Activated T-cell treated with anti-CD3 and anti-CD28 coated beads for 1 hour (primary cell): Measurements from ENCODE around the gene BSPRY.
A peak's percentile ranks its signal among the peaks of the same experiment; 100 is the strongest.
"Not testable (repeated sequence)": the region's sequence is repeated elsewhere in the genome, so short reads cannot be mapped to it uniquely, and the experiment has no call there.

ENCODE experiments used
- DNase-seq: peaks from one replicate; pipeline ENCODE4 v3.0.0-alpha.2; 2020; ENCODE audit warnings: low read depth

The BSPRY gene

DNA sequence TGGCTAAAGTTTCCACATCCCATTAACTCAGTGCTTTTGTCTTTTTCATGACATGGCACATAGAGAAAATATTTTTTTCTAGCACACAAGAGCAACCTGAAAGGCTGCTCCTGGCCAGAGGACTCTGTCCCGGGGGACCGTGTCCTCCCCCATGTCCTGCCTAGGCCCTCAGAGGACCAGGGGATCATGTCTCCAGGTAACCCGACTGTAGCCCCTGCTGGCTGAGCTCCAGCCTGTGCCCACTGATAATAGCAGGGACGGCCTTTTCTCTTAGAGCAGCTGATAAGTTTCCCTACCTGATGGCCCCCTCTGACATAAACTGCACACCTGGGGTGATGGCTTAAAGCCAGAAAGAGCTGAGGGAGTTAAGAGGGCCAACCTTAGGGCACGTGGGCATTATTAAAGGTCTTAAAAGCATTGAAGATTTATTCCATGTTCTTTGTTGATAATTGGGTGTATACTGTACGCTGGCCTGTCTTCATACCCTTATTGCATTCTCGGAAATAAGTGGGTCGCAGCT, 21.5 kb downstream of the BSPRY start:
- DNase-seq = no peak

DNA sequence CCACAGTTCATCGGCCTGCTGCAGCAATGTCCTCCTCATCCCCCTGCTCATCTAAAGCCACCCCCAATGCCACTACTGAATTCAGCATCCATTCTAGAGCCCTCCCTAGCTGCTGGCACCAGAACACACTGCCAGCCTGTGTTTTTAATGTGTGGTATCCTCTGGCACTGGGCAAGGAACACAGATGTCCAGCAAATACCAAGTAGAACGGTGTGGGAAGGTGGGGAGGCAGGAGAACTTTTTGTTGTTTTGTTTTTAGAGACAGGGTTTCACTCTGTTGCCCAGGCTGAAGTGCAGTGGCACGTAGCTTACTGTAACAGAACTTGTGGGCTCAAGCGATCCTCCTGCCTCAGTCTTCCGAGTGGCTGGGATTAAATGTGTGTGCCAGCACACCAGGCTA, 22.7 kb downstream of the BSPRY start:
- no peak for DNase-seq

DNA sequence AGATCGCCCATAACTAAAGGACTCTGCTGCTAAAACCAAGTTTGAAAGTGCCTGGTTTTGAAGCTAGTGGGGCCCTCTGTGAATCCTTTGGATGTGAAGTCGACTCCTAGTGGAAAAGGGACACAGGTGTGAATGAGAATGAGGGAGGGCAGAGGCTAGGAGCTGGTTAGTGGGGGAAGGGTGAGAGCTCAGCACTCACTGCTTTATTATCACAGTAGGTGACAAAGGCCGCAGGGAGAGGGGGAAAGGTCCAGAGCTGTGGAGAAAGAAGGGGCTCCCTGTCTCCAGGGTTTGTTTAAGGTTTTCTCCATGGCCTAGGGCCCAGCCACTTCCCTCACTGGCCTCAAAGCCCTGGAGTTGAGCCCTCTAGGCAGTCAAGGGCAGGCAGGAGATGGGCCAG, 23.9 kb downstream of the BSPRY start:
- no peak for DNase-seq

DNA sequence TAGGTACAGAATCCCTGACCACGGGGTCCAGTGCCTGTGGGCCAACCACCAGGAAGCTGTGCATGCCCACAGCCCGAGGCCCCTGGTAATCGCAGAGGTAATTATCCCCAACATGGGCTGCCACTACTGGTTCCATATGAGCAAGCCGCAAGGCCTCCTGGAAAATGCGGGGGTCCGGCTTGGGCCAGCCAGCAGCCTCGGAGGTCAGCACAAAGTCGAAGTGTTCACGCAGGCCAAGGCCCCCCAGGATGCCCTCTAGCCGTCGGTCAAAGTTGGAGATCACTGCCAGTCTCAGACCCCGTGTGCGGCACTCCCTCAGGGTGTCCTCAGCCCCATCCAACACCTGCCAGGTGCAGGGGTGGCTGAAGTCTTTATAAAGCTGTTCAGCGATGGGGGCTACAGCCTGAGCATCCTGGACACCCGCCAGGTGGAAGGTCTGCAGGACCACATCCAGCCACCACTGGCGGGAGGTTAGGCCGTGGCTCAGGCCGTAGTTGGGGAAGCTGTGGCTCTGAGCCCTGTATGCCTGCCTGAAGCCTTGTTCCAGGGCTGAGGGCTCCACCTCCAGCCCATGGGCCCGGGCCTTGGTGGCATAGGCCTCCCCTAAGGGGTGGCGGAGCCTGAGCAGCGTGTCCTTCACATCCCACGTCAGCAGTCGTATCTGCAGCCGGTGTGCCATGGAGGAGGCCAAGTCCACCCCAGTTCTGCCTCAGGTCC, 24.5 kb downstream of the BSPRY start:
- no peak for DNase-seq

DNA sequence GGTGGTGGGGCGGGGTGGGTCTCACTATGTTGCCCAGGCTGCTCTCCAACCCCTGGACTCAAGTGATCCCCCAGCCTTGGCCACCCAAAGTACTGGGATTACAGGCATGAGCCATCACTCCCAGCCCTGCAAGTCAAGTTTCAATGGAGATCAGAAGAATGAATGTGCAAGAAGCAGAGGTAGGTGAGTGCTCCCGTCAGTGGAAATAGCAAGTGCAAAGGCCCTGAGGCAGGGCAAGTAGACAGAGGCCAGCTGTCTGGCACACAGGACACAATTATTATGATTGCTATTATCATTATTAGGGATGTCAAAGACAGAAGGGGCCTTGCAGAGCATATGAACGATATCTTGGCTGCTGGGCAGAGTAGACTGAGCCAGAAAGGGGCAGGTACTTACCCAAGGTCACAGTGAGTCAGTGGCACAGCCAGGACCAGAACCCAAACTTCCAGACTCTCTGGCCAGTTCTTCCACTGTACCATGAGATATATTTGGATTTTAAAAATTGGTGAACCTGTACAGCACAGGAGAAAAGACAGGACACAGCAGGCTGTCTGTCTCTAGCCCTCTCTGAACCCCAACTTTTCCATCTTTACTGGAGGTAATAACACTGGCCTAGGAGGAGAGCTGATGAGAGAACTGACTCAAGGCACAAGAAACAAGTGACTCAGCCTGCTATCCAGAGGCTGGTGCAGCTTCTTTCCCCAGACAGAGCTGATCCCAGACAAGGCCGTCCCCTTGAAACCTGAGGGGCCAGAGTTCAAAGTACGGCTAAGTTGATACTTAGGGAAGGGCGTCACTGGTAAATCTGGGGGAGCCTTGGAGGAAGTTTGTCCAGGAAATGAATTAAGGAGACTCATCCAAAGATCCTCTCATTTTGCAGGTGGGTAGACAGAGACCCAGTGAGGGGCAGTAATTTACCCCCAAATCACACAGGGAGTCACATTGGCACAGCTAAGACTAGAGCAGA, 26.0 kb downstream of the BSPRY start:
- DNase-seq = no peak

DNA sequence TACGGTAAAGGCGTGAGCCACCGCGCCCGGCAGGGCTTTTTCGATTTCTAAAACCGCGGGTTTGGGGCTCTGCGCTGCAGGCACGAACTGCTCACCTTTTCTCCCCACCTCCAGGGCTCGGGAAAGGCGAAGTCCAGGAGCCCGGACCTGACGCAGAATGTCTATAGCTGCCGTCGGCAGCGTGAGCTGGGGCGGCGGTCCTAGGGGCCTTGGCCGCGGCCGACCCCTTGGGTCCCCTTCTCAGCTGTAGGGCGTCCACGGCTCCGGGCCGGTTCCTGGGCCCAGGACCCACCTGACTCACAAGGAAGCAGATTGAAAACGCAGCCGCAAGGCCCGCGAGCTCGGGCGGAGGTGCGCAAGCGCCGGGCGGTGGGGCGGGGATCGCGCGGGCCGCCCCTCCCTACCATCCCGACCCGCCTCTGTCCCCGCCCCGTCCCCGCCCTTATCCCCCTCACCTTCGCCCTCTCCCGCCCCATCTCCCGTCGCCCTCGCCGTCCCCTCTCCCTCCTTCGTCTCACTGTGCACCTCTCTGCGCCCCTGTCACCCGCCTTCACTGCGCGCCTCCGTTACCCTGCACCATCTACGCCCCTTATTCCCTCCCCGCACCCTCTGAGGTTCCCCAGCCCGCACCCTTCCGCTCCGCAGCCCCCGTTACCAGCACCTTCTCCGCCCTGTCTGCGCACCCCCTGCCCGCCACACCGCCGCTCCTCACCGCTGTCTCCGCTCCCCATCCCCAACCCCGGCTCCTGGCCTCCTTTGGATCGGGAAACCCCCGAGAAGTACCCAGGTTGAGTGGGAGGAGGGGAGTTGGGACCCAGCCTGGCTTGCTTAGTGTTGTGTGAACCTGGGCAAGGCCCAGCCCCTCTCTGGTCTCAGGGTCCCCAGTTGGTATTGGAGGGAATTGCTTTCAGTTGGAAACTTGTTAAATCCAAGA, 27.6 kb downstream of the BSPRY start, which contains the start of gene HDHD3:
TSS of gene HDHD3 (minus strand) at position 353 of the 934 bp plus-strand sequence. CDS start 2,632 bp downstream, outside the sequence.
- peak; percentile 73 for DNase-seq

DNA sequence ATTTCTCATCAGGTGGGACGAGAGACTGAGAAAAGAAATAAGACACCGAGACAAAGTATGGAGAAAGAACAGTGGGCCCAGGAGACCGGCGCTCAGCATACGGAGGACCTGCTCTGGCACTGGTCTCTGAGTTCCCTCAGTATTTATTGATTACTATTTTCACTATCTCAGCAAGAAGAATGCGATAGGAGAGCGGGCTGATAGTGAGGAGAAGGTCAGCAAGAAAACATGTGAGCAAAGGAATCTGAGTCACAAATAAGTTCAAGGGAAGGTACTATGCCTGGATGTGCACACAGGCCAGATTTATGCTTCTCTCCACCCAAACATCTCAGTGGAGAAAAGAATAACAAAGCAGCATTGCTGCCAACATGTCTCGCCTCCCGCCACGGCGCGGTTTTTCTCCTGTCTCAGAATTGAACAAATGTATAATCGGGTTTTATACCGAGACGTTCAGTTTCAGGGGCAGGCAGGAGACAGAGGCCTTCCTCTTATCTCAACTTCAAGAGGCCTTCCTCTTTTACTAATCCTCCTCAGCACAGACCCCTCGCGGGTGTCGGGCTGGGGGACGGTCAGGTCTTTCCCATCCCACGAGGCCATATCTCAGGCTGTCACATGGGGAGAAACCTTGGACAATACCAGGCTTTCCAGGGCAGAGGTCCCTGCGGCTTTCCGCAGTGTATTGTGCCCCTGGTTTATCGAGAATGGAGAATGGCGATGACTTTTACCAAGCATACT, 29.9 kb downstream of the BSPRY start:
- DNase-seq = not testable (repeated sequence)

DNA sequence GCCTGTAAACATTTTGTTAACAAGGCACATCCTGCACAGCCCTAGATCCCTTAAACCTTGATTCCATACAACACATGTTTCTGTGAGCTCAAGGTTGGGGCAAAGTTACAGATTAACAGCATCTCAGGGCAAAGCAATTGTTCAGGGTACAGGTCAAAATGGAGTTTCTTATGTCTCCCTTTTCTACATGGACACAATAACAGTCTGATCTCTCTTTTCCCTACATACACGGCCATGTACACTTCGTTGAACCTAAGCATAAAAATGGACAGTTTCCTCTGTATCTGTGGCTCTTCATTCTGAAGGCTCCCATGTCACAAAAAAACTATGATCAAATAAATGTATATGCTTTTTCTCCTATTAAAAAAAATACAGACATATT, 30.5 kb downstream of the BSPRY start:
- DNase-seq = not testable (repeated sequence)

DNA sequence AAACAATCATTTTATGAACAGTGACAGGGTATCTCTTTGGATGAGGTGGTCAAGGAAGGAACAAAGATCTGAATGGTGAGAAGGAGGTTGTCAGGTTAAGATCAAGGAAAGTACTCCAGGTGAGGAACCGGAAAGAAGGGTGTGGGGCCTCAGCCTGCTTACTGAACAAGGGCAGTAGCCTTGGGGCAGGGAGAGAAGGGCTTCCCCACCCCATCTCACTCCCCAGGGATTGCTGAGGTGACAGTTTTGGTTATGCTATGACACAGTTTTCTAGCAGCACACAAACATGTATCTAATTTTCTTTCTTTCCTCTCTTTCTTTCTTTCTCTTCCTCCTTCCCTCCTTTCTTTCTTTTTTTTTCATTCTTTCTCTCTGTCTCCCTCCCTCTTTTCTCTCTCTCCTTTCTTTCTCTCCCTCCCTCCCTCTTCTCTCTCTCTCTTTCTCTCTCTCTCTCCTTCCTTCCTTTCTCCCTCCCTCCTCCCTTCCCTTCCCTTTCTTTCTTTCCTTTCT, 31.6 kb downstream of the BSPRY start:
- no peak for DNase-seq

DNA sequence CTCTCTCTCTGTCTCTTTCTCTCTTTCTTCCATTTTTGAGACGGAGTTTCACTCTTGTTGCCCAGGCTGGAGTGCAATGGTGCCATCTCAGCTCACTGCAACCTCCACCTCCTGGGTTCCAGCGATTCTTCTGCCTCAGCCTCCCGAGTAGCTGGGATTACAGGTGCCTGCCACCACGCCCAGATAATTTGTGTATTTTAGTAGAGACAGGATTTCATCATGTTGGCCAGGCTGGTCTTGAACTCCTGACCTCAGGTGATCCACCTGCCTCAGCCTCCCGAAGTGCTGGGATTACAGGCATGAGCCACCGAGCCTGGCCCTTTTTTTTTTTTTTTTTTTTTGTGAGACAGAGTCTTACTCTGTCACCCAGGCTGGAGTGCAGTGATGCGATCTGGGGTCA, 32.1 kb downstream of the BSPRY start:
- not testable (repeated sequence) for DNase-seq

DNA sequence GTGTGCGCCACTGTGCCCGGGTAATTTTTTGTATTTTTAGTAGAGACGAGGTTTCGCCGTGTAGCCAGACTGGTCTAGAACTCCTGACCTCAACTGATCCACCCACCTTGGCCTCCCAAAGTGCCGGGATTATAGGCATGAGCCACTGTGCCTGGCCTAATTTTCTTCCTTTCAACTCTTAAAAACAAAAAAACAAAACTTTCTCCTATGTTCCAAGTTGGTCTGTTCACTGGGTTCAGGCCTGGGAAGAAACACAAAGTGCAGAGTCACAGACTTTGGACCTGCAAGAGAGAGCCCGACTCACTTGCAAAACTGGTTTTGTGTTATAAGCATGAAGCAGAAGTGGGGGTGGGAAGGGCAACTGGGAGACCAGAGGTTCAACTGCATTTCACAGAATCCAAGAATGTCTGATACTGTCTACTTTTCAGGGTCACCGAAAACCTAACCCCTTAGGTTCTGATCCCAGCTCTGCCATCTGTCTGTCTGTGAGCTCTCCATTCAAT, 32.6 kb downstream of the BSPRY start:
- DNase-seq = no peak

DNA sequence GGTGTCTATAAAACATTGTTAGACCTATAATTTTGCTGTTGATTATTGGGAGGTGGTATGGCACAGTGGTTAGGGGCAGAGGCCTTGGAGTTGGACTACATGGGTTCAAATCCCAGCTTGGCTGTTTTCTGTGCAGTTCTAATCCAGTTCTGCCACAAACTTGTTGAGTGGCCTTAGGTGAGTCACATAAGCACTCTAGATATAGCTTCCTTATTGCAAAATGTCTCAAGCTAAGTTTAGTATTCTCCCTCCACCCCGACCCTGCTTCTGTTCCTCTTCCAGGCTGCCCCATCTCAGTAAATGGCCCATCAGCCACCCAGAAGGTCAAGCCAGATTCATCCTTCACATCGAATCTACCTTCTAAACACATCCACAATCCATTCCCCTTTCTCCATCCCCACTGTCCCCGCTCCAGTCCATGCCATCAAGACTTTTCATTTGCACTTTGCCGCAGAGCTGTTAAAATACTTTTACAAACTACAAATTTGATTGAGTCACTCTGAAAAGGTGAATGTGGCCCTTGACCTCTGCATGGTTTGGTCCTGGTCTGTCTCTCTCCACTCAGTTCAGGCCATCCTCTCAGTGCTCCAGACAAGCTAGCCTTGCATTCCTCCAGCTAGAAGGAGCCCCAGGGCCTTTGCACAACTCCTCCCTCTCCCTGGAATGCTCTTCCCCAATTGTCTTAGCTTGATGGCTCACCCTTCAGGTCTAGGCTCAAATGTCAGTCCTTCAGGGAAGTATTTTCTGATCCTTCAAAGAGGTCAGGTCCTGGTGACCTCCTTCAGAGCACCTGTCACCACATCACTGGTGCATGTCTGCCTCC, 37.4 kb downstream of the BSPRY start:
- DNase-seq = no peak

DNA sequence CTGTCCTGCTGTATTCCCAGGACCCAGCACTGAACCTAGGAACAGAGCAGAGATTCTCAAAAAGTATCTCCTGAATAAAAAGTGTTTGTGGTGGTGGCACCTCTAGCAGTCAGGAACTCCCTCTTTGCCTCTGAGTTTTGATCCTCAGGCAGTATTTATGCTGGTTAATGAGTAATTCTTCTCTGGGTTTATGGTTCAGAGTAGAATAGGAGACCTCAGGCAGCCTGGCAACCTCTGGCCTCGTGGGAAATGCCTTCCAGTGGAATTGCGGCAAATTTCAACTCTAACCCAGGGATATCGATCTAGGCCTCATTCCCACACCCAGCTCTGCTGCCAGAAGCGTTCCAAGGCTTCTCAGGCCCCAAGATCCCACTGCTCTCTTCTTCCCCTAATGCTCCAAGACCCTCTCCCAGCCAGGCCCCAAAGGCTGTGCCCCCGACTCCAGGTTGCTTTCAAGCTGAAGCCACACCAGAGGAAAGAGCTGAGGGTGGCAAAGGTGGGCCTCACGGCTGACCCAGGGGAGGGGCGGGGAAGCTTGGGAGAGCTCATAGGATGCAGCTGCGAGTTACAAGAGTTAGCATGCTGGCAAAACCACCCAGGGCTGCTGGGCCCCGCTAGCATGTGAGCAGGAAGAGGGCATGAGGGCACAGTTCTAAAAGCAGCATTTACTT, 38.4 kb downstream of the BSPRY start:
- no peak for DNase-seq

DNA sequence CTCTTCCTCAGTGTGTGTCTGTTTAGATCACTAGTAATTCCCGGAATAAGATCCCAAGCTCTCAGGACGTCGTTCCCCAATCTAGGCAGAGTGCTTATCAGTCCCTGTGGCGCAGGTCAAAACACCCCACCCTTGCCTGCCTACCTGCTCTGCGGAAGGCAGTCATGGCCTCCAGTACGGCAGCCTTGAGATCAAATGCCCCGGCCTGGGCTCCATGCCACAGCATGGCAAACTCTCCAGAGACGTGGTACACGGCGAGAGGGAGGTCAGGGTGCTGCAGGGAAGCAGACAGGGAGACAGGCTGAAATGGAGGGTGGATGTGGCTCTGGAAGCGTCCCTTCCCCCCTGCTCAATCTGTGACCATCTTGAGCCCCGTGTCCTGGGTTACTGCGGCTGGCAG, 39.5 kb downstream of the BSPRY start:
- DNase-seq = no peak

DNA sequence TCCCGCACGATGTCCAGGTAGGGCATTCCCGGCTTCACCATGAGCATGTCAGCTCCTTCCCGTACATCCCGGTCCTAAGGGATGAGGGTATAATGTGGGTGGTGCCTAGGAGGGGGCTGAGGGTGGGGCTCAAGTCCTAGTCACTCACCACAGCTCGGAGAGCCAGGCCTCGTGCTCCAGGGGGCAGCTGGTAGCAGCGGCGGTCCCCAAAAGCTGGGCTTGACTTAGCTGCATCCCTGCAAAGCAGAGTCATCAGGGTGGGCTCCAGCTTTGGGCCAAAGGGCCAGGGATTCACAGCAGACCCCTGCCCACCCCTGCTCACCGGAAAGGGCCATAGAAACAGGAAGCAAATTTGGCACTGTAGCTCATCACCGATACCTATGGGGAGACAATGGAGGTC, 40.1 kb downstream of the BSPRY start:
- no peak for DNase-seq

DNA sequence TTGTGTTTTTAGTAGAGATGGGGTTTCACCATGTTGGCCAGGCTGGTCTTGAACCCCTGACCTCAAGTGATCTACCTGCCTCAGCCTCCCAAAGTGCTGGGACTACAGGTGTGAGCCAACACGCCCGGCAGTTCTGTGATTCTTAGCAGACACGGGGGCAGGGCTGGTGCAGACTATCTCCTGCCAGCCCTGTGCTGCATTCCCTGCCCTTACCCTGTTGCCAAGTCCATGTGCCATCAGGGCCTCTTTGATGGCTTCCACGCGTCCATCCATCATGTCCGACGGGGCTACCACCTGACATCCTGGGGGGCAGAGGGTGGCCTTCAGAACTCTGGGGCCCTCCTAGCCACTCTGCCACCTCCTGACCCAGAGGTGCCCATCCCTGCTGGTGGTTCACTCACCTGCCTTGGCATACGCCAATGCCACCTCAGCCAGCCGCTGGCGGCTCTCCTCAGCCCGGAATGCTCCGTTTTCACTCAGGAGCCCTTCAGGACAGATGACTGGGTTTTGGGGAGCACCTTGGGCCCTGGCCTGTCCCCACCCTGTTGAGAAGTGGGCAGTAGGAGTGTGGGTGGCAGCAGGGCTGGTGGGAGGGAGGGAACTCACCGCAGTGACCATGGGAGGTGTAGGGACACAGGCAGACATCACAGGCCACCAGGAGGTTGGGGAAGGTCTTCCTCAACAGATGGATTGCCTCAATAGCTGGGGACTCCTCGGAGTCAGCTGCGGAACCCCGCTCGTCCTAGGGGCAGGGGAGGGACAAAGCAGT, 41.0 kb downstream of the BSPRY start:
- no peak for DNase-seq

DNA sequence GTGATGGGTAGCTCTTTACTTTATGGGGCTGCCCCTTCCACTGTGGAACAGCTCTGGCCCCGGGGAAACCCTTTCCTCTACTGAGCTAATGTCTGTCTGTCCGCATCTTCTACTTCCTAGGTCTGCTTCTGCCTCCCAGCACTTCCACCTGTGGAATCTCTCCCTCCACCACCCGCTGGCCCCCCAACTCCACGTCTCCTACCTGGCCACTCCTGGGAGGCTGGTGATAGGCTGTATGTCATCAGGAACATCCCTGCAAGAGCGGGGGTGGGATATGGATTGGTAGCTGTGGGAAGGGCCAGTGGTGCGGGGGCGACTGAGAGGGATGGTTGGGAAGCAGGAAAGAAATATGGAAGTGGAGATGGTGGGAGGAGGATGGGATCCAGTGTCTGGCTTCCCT, 42.6 kb downstream of the BSPRY start:
- no peak for DNase-seq

DNA sequence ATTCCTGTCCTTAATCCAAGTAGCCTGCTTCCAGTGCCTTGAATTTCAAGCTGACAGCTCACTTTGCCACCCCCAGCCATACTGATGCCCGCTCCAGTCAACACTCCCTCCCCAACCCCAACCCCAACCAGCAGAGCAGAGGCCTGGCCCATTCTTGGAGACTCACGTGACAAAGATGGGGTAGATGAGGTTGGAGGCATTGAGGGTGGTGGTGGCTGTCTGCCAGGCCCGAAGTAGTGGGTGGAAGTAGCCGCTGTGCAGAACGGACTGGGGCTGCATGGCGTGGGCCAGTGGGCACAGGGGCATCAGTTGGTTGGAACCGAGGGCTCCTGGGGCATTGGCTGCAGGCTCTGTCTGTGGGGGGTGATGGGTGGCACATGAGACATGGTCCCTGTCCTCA, 43.9 kb downstream of the BSPRY start:
- DNase-seq = no peak
